K562 (cell line): ENCODE results near the gene VIPR1. TPM values are rescaled to one million over a fixed set of nuclear protein-coding genes. Genes with fewer than 3 reads are reported as not detected.

ENCODE experiments used
- EGR1 ChIP-seq: fragments of 450-650 bp; conservative IDR thresholded peaks from 2 replicates; pipeline ENCODE4 v1.6.1; 2017; ENCODE audit warnings: mild to moderate bottlenecking
- GTF2F1 ChIP-seq: IDR thresholded peaks from 2 replicates; pipeline ENCODE4 v1.6.1; 2011; ENCODE audit warnings: low read depth, low read length, improper control_type of control experiment
- HMG20B ChIP-seq: fragments of 250-450 bp; sonication (Bioruptor Pico); IDR thresholded peaks from 2 replicates; pipeline ENCODE4 v1.5.0; 2021; ENCODE audit warnings: mild to moderate bottlenecking
- KDM1A ChIP-seq, 2 experiments: fragments of 450-650 bp; IDR thresholded peaks; 2 replicates each; pipeline ENCODE4 v1.6.1; 2016; ENCODE audit warnings: mild to moderate bottlenecking in 2 of 2
- PPARD ChIP-seq: fragments of 250-450 bp; sonication (Bioruptor Pico); IDR thresholded peaks from 2 replicates; pipeline ENCODE4 v1.8.0; 2022; ENCODE audit warnings: inconsistent platforms, mild to moderate bottlenecking, moderate library complexity
- RBM25 ChIP-seq: fragments of 200-400 bp; formaldehyde crosslinking; IDR thresholded peaks from 2 replicates; pipeline ENCODE4 v1.6.1; 2018; ENCODE audit warnings: low read length, low read depth, moderate library complexity; ENCODE audit not compliant: severe bottlenecking
- ZNF165 ChIP-seq: fragments of 250-450 bp; sonication (Bioruptor Pico); IDR thresholded peaks from 2 replicates; pipeline ENCODE4 v1.4.0; 2020; ENCODE audit warnings: borderline replicate concordance
- ZNF3 ChIP-seq: fragments of 250-450 bp; sonication (Bioruptor Pico); IDR thresholded peaks from 2 replicates; pipeline ENCODE4 v1.5.0; 2021; ENCODE audit warnings: mild to moderate bottlenecking, moderate library complexity
- ZNF384 ChIP-seq: IDR thresholded peaks from 2 replicates; pipeline ENCODE4 v1.6.1; 2012; ENCODE audit warnings: low read depth, low read length, improper control_type of control experiment
- ZNF79 ChIP-seq: fragments of 250-450 bp; sonication (Bioruptor Pico); IDR thresholded peaks from 2 replicates; pipeline ENCODE4 v1.4.0; 2020; ENCODE audit warnings: low read depth, mild to moderate bottlenecking, moderate library complexity
- polyA plus RNA-seq, 8 experiments: library from polyadenylated mRNA; depleted of rRNA in 4 of 8; stranded (reverse) in 5 of 8; unstranded in 3 of 8; fragments of >200 nt; fragmentation: Nextera tagmentation in 2 of 8; fragmentation: Illumina TruSeq in 1 of 8; extraction: Ambion mirVana in 2 of 8; extraction: Trizol in 1 of 8; gene quantifications; 2 replicates each; pipeline versions ENCODE4 v1.2.1 to v1.2.3, GENCODE V29; 2011 to 2014; ENCODE audit warnings: inconsistent platforms in 1 of 8, missing spikeins in 1 of 8
- total RNA-seq, 7 experiments: library from RNA; depleted of rRNA in 6 of 7; stranded (reverse); fragments of >200 nt in 6 of 7; fragmentation: Illumina TruSeq in 2 of 7; extraction: Trizol in 2 of 7; gene quantifications; 2 replicates each; pipeline versions ENCODE4 v1.2.1 to v1.2.3, GENCODE V29; 2011 to 2021; ENCODE audit warnings: low replicate concordance in 1 of 7
- TF ChIP-seq, protein P1 (sequence below): fragments of 250-450 bp; sonication (Bioruptor Pico); IDR thresholded peaks from 2 replicates; pipeline ENCODE4 v1.5.0; 2021
- TF ChIP-seq, protein P2 (sequence below), 2 experiments: fragments of 250-450 bp in 1 of 2; fragments of 450-650 bp in 1 of 2; sonication (Bioruptor Pico) in 1 of 2; IDR thresholded peaks; 2 replicates each; pipeline versions ENCODE4 v1.6.1 to v1.8.0; 2016 to 2021; ENCODE audit warnings: mild to moderate bottlenecking in 2 of 2, moderate library complexity in 2 of 2, missing compliant biosample characterization in 1 of 2, missing genetic modification characterization in 1 of 2
- TF ChIP-seq, protein P3 (sequence below): fragments of 450-650 bp; IDR thresholded peaks from 2 replicates; pipeline ENCODE4 v1.6.1; 2018; ENCODE audit warnings: mild to moderate bottlenecking, low read depth; ENCODE audit not compliant: partially characterized antibody
- TF ChIP-seq, protein P4 (sequence below), 2 experiments: fragments of 450-650 bp in 1 of 2; IDR thresholded peaks; 2 replicates each; pipeline ENCODE4 v1.6.1; 2011 to 2017; ENCODE audit warnings: low read depth in 2 of 2, antibody characterized with exemption in 1 of 2, borderline replicate concordance in 1 of 2, low read length in 1 of 2, mild to moderate bottlenecking in 1 of 2, mixed read lengths in 1 of 2; ENCODE audit not compliant: control insufficient read depth in 1 of 2
- TF ChIP-seq, protein P5 (sequence below): sonication (generic); formaldehyde crosslinking; IDR thresholded peaks from 2 replicates; pipeline ENCODE4 v1.8.0; 2022; ENCODE audit warnings: mild to moderate bottlenecking, missing genetic modification reagents

Gene VIPR1
- total and polyA plus RNA-seq, 9 of the 15 experiments (the other 6 are each of a cell fraction or from before 2014, with no cell fraction given), result 0.04 to 0.38 (median 0.12) TPM; not detected in 3

DNA sequence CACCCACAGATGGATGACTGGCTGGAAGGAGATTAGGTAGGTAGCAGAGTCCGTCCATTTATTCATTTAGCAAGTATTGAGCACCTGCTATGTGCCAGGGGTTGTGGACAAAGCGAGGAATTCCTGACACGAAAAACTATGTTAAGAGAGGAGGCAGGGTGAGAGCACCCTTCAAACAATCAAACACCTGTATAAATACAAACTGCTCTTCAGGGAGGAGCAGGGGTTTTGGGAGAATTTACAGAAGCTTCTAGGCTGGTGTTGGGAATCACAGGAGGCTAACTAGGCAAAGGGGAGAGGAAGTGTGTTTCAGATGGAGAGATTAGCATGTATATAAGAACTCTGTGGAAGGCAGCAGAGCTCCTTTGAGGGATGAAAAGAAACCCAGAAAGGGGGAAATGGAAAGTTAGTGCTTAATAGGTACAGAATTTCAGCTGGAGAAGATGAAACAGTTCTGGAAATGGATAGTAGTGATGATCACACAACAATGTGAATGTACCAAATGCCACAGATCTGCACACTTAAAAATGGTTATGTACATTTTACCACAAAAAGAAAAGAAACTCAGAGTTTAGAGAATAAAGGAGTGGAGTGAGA lies 80.1 kb downstream of the VIPR1 start (continued):
- TF ChIP-seq PPARD (CRISPR knock-in tag) (no peak), ZNF165 (no peak), ZNF79 (CRISPR knock-in tag) (no peak), RBM25 (no peak), ZNF384 (0 out of 2 replicates have a peak, but pooled peaks have one; percentile 2), EGR1 (no peak), KDM1A (IDR thresholded peaks at IDR 0.05) (no peak), GTF2F1 (peak; percentile 1; the same call in 1 of the 2 replicates), HMG20B (CRISPR knock-in tag) (no peak), ZNF3 (CRISPR knock-in tag) (no peak)
- TF ChIP-seq, protein P1, sequence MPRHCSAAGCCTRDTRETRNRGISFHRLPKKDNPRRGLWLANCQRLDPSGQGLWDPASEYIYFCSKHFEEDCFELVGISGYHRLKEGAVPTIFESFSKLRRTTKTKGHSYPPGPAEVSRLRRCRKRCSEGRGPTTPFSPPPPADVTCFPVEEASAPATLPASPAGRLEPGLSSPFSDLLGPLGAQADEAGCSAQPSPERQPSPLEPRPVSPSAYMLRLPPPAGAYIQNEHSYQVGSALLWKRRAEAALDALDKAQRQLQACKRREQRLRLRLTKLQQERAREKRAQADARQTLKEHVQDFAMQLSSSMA, result no peak
- TF ChIP-seq, protein P2, sequence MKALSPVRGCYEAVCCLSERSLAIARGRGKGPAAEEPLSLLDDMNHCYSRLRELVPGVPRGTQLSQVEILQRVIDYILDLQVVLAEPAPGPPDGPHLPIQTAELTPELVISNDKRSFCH (CRISPR knock-in tag; IDR thresholded peaks at IDR 0.05), result no peak
- TF ChIP-seq, protein P2 (tag; IDR thresholded peaks at IDR 0.05), result no peak
- TF ChIP-seq, protein P3, sequence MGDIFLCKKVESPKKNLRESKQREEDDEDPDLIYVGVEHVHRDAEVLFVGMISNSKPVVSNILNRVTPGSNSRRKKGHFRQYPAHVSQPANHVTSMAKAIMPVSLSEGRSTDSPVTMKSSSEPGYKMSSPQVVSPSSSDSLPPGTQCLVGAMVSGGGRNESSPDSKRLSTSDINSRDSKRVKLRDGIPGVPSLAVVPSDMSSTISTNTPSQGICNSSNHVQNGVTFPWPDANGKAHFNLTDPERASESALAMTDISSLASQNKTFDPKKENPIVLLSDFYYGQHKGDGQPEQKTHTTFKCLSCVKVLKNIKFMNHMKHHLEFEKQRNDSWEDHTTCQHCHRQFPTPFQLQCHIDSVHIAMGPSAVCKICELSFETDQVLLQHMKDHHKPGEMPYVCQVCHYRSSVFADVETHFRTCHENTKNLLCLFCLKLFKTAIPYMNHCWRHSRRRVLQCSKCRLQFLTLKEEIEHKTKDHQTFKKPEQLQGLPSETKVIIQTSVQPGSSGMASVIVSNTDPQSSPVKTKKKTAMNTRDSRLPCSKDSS, result no peak
- TF ChIP-seq, protein P4, sequence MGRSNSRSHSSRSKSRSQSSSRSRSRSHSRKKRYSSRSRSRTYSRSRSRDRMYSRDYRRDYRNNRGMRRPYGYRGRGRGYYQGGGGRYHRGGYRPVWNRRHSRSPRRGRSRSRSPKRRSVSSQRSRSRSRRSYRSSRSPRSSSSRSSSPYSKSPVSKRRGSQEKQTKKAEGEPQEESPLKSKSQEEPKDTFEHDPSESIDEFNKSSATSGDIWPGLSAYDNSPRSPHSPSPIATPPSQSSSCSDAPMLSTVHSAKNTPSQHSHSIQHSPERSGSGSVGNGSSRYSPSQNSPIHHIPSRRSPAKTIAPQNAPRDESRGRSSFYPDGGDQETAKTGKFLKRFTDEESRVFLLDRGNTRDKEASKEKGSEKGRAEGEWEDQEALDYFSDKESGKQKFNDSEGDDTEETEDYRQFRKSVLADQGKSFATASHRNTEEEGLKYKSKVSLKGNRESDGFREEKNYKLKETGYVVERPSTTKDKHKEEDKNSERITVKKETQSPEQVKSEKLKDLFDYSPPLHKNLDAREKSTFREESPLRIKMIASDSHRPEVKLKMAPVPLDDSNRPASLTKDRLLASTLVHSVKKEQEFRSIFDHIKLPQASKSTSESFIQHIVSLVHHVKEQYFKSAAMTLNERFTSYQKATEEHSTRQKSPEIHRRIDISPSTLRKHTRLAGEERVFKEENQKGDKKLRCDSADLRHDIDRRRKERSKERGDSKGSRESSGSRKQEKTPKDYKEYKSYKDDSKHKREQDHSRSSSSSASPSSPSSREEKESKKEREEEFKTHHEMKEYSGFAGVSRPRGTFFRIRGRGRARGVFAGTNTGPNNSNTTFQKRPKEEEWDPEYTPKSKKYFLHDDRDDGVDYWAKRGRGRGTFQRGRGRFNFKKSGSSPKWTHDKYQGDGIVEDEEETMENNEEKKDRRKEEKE (IDR thresholded peaks at IDR 0.05; ENCODE audit: borderline replicate concordance in 1 of 2, control insufficient read depth in 1 of 2, low read depth in 2 of 2, low read length in 1 of 2), result no peak
- TF ChIP-seq, protein P5, sequence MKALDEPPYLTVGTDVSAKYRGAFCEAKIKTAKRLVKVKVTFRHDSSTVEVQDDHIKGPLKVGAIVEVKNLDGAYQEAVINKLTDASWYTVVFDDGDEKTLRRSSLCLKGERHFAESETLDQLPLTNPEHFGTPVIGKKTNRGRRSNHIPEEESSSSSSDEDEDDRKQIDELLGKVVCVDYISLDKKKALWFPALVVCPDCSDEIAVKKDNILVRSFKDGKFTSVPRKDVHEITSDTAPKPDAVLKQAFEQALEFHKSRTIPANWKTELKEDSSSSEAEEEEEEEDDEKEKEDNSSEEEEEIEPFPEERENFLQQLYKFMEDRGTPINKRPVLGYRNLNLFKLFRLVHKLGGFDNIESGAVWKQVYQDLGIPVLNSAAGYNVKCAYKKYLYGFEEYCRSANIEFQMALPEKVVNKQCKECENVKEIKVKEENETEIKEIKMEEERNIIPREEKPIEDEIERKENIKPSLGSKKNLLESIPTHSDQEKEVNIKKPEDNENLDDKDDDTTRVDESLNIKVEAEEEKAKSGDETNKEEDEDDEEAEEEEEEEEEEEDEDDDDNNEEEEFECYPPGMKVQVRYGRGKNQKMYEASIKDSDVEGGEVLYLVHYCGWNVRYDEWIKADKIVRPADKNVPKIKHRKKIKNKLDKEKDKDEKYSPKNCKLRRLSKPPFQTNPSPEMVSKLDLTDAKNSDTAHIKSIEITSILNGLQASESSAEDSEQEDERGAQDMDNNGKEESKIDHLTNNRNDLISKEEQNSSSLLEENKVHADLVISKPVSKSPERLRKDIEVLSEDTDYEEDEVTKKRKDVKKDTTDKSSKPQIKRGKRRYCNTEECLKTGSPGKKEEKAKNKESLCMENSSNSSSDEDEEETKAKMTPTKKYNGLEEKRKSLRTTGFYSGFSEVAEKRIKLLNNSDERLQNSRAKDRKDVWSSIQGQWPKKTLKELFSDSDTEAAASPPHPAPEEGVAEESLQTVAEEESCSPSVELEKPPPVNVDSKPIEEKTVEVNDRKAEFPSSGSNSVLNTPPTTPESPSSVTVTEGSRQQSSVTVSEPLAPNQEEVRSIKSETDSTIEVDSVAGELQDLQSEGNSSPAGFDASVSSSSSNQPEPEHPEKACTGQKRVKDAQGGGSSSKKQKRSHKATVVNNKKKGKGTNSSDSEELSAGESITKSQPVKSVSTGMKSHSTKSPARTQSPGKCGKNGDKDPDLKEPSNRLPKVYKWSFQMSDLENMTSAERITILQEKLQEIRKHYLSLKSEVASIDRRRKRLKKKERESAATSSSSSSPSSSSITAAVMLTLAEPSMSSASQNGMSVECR (CRISPR knock-in tag), result no peak
